Measurements from ENCODE around the gene ZBTB16. TPM values are rescaled to one million over a fixed set of nuclear protein-coding genes. Genes with fewer than 3 reads are reported as not detected.

The ZBTB16 gene
- polyA plus RNA-seq, 1 donor (not counting 4 experiments of a cell fraction or from before 2014, with no cell fraction given): 0.18 TPM

- Histone ChIP-seq H3K4me2 (ENCODE audit: control insufficient read depth, extremely low read depth, insufficient read depth, low read depth, low read length) (no peak overlapping the region), H3K36me3 (ENCODE audit: control insufficient read depth in 2 of 2, extremely low read depth in 1 of 2, insufficient read depth in 2 of 2, low read length in 2 of 2) (no peaks in the 10 kb centered on the region), H3K9me1 (ENCODE audit: control insufficient read depth, extremely low read depth, insufficient read depth, low read length) (no peaks in the 10 kb centered on the region), H2AFZ (ENCODE audit: control insufficient read depth, low read length) (no peak overlapping the region), H4K20me1 (ENCODE audit: control insufficient read depth, extremely low read depth, insufficient read depth, low read length) (no peaks in the 10 kb centered on the region), H3K27me3 (ENCODE audit: control insufficient read depth, extremely low read depth, insufficient read depth, low read length) (peaks cover 93% of the 10 kb centered on the region), H3K9me3 (ENCODE audit: control insufficient read depth, low read depth, low read length) (no peaks in the 10 kb centered on the region), H3K9ac (ENCODE audit: control insufficient read depth, extremely low read depth, insufficient read depth, low read length) (no peak overlapping the region), H3K79me2 (ENCODE audit: control insufficient read depth, insufficient read depth, low read length) (no peaks in the 10 kb centered on the region), H3K4me1 (ENCODE audit: control insufficient read depth, extremely low read depth, insufficient read depth, low read length) (no peaks in the 10 kb centered on the region), H3K4me3 (ENCODE audit: control insufficient read depth in 2 of 3, extremely low read depth in 1 of 3, insufficient read depth in 2 of 3, low read depth in 1 of 3, low read length in 3 of 3) (no peak overlapping the region), H3K27ac (ENCODE audit: control insufficient read depth, insufficient read depth, low read length) (no peak overlapping the region)
- FAIRE-seq (no peak), DNase-seq (ENCODE audit: low read depth, low spot score) (no peak)
- no peak for TF ChIP-seq EZH2 (IDR thresholded peaks at IDR 0.05; ENCODE audit: low read length)
- TF ChIP-seq, protein P1, sequence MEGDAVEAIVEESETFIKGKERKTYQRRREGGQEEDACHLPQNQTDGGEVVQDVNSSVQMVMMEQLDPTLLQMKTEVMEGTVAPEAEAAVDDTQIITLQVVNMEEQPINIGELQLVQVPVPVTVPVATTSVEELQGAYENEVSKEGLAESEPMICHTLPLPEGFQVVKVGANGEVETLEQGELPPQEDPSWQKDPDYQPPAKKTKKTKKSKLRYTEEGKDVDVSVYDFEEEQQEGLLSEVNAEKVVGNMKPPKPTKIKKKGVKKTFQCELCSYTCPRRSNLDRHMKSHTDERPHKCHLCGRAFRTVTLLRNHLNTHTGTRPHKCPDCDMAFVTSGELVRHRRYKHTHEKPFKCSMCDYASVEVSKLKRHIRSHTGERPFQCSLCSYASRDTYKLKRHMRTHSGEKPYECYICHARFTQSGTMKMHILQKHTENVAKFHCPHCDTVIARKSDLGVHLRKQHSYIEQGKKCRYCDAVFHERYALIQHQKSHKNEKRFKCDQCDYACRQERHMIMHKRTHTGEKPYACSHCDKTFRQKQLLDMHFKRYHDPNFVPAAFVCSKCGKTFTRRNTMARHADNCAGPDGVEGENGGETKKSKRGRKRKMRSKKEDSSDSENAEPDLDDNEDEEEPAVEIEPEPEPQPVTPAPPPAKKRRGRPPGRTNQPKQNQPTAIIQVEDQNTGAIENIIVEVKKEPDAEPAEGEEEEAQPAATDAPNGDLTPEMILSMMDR (optimal IDR thresholded peaks at IDR 0.05 in 1 of 3, IDR thresholded peaks at IDR 0.05 in 1 of 3, conservative IDR thresholded peaks at IDR 0.05 in 1 of 3; ENCODE audit: extremely low read depth in 1 of 3, insufficient read depth in 2 of 3, low read length in 3 of 3): no peak
- dilution Hi-C loops (cut with MboI; ENCODE audit: extremely low pct_ligation_motif_present, low sequenced_read_pairs): no loop called here
These were observed 116.2 kb downstream of the ZBTB16 start for GRCh38 chr11:114175706-114176105.

DNA sequence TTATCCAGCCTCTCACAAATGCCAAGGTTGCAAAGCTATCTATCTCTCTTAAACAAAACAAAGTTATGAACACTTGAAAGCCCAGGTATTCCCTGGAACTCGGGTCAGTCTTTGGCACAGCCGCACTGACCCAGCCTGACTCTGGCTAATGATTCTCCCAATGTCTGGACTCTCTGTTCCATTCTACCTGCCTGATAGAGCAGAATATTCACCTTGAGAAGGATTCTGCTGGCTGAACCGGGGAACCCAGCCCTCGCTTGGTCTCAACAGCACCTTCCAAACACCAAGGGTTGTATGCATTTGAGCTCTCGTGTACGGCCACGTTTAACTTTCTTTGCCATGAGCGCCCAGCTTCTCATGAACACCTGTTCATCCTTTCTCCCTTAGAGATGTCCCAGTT is 116.8 kb downstream of the ZBTB16 start:
- TF ChIP-seq, protein P1 (optimal IDR thresholded peaks at IDR 0.05 in 1 of 3, IDR thresholded peaks at IDR 0.05 in 1 of 3, conservative IDR thresholded peaks at IDR 0.05 in 1 of 3; ENCODE audit: extremely low read depth in 1 of 3, insufficient read depth in 2 of 3, low read length in 3 of 3): no peak
- TF ChIP-seq EZH2 (IDR thresholded peaks at IDR 0.05; ENCODE audit: low read length): no peak
- no peak for DNase-seq (ENCODE audit: low read depth, low spot score)
- H3K79me2 ChIP-seq (ENCODE audit: control insufficient read depth, insufficient read depth, low read length): no peaks in the 10 kb centered on the region
- H3K4me2 ChIP-seq (ENCODE audit: control insufficient read depth, extremely low read depth, insufficient read depth, low read depth, low read length): no peak overlapping the region
- no peaks in the 10 kb centered on the region for H3K9me3 ChIP-seq (ENCODE audit: control insufficient read depth, low read depth, low read length)
- H3K9ac ChIP-seq (ENCODE audit: control insufficient read depth, extremely low read depth, insufficient read depth, low read length): no peak overlapping the region
- dilution Hi-C loops (cut with MboI; ENCODE audit: extremely low pct_ligation_motif_present, low sequenced_read_pairs): no loop called here
- no peak overlapping the region for H2AFZ ChIP-seq (ENCODE audit: control insufficient read depth, low read length)
- H3K27ac ChIP-seq (ENCODE audit: control insufficient read depth, insufficient read depth, low read length): no peak overlapping the region
- peaks cover 93% of the 10 kb centered on the region for H3K27me3 ChIP-seq (ENCODE audit: control insufficient read depth, extremely low read depth, insufficient read depth, low read length)
- H3K4me1 ChIP-seq (ENCODE audit: control insufficient read depth, extremely low read depth, insufficient read depth, low read length): no peaks in the 10 kb centered on the region
- no peaks in the 10 kb centered on the region for H4K20me1 ChIP-seq (ENCODE audit: control insufficient read depth, extremely low read depth, insufficient read depth, low read length)
- H3K36me3 ChIP-seq (ENCODE audit: control insufficient read depth in 2 of 2, extremely low read depth in 1 of 2, insufficient read depth in 2 of 2, low read length in 2 of 2): no peaks in the 10 kb centered on the region
- no peaks in the 10 kb centered on the region for H3K9me1 ChIP-seq (ENCODE audit: control insufficient read depth, extremely low read depth, insufficient read depth, low read length)
- H3K4me3 ChIP-seq (ENCODE audit: control insufficient read depth in 2 of 3, extremely low read depth in 1 of 3, insufficient read depth in 2 of 3, low read depth in 1 of 3, low read length in 3 of 3): no peak overlapping the region
- FAIRE-seq: no peak
